GM19395 (cell line): Measurements from ENCODE around the gene POU2AF3.
"Not testable (repeated sequence)": the region's sequence is repeated elsewhere in the genome, so short reads cannot be mapped to it uniquely, and the experiment has no call there.

Experiments
- ATAC-seq: cut with Tn5 transposase; IDR thresholded peaks from one replicate; pipeline ENCODE4 v1.9.1; 2021; ENCODE audit warnings: mild to moderate bottlenecking, moderate library complexity; ENCODE audit not compliant: unreplicated experiment

POU2AF3 gene, protein sequence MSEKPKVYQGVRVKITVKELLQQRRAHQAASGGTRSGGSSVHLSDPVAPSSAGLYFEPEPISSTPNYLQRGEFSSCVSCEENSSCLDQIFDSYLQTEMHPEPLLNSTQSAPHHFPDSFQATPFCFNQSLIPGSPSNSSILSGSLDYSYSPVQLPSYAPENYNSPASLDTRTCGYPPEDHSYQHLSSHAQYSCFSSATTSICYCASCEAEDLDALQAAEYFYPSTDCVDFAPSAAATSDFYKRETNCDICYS

GRCh38 chr11:111298413-111299100 is at the start of gene POU2AF3:
Gene POU2AF3, plus strand, starts transcription at chr11:111298546. Its CDS starts 36 bp downstream, at chr11:111298582.
- peak; percentile 25 for ATAC-seq

DNA sequence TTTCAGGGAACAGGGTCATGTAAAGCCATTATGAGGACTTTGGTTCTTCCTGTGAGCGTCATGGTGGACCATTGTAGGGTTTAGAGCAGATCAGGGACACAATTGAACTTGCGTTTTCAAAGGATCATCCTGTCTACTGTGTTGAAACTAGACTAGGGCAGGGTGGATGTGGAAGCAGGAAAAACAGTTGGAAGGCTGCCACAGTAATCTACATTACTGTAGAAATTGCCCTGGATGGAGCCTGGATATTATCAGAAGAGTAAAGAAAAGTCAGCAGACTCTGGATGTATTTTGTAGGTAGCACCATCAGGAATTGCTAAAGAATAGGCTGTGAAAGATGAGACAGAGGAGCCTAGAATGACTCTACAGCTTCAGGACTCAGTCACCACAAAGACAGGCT is 47.4 kb upstream of the POU2AF3 start:
- ATAC-seq = no peak

DNA sequence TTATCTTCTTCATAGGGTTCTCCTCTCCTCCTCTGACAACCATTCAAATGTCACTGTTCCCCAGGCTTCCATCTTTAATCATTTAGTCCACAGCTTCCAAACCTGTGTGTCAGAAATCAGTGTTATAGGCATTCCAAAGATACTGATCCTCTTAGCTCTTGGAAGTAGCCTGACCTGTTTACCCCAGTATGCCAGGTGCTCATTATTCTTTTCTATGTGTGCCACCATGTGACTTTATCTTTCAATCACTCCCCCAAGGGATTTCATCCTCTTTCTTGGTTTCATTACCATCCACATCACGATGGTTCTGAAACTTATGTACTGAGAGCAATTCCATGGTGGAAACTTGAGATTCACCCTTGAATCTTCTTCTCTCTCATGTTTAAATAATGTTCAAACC is 45.2 kb upstream of the POU2AF3 start:
- no peak for ATAC-seq

DNA sequence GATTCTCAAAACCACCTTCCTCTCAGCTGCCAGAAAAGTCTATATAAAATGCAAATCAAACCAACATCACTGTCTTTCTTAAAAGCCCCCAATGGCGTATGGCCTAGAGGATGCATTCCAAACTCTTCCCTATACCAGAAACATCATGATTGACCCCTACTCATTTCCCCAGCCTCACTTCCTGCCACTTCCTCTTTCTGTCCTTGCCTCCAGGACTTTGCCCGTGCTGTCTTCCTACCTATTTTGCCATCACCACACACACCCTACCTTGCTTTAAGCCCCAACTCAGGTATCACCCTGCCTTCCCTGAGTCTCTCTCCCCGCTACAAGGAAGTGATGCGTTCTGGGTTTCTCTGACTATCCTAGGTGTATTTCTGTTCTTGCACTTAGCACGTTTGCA is 44.7 kb upstream of the POU2AF3 start:
- ATAC-seq = no peak

- ATAC-seq = no peak
Measured at GRCh38 chr11:111258046-111258445, 40.3 kb upstream of the POU2AF3 start.

DNA sequence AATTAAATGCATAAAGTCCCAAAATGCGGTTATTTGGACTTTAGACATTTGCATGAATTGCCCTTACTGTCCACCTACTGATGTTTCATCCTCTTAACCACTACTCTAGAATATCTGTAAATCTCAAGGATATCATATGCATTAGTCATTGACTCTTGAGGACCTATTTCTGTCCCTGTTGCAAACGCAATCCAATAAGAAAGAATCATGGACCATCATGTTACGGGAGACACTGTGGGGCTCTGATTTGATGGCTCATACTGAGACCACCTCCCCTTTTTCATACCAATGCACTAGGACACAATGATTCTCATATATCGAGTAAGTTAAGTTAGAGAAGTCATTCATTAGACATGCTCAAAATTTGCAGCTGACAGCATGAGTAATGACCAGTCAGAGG is 38.5 kb upstream of the POU2AF3 start:
- ATAC-seq = no peak

GRCh38 chr11:111260811-111261210 is 37.5 kb upstream of the POU2AF3 start:
- ATAC-seq = no peak

GRCh38 chr11:111264646-111265045 is 33.7 kb upstream of the POU2AF3 start:
- ATAC-seq = no peak

- ATAC-seq = no peak
Measured at GRCh38 chr11:111265421-111265820, 32.9 kb upstream of the POU2AF3 start.

GRCh38 chr11:111268303-111268702 is 30.0 kb upstream of the POU2AF3 start:
- ATAC-seq = not testable (repeated sequence)

DNA sequence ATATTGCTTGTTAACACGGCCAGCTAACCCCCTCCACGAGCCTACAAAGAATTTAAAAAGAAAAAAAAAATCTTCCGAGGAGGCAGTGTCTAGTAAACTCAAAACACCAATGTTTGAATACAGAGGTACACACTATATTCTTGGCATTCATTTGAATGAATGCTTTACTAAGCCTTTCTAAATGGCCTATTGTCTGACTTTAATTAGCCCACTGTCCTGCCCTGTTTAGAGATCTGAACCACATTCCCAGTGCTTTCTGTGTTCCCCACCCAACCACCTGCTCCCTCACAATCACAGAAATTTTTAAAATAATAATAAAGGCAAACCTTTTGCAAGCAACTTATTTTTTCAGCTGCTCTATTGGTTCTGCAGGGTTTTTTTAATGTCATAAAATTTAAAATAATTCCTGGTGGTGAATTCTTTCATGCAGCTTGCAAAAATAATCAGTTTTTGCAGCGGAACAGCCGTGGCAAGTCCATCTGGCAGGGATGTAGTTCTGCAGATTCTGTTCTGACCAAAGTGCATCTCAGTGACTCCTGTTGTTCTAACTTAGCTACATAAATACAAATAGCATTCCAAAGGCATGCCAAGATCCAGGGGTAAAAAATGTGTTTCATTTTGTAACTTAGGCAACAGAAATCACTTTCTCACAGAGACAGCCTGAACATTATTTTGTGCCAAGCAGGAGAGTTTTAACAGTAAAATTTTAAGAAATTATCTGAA is 29.0 kb upstream of the POU2AF3 start:
- ATAC-seq = no peak

GRCh38 chr11:111272420-111272819 is 25.9 kb upstream of the POU2AF3 start:
- ATAC-seq = no peak

GRCh38 chr11:111282562-111283075 is 15.7 kb upstream of the POU2AF3 start:
- ATAC-seq = no peak

- no peak for ATAC-seq
Measured at GRCh38 chr11:111283945-111284481, 14.3 kb upstream of the POU2AF3 start.

GRCh38 chr11:111285189-111286091 is 12.9 kb upstream of the POU2AF3 start:
- ATAC-seq = no peak

GRCh38 chr11:111291764-111292163 is 6.6 kb upstream of the POU2AF3 start:
- ATAC-seq = no peak

GRCh38 chr11:111292408-111292807 is 5.9 kb upstream of the POU2AF3 start:
- ATAC-seq = not testable (repeated sequence)

DNA sequence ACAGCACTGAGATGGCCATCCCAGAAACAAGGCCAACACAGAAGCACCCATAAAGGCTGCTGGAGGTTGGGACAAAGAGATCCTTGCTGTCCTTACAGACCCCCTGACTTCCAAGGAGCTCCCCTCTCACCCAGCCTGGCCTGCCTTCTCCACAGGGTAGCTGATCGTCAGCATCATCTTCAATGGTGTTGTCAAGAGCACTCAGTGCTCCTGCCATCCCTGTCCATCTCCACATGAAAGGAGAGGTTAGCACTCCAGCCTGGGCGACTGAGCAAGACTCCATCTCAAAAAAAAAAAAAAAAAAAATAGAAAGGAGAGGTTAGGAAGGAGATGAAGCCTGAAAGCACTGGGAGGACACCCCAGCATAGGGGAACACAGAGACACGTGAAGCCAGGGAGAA is 2.1 kb upstream of the POU2AF3 start:
- ATAC-seq = no peak

DNA sequence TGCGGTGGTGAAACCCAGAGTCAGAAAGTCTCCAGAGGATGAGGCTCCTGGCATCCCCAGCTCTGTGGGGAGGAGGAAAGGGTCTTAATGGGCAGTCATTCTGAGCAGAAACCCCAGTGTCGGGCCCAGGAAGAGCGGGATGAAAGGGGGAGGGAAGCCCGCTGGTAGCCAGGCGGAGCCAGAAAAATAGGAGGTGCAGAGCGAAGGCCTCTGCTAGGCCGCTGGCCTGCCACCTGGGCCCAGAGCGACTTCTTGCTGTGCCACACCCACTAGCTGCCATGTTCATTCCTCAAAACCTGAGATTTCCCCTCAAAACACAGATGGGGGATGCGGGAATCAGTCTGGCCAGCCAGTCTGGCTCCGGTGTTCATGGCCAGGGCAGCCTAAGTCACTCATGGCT is 650 bp upstream of the POU2AF3 start:
- no peak for ATAC-seq
